HG03575 (cell line): ENCODE results near the gene TSPAN14.
"Not testable (repeated sequence)": the region's sequence is repeated elsewhere in the genome, so short reads cannot be mapped to it uniquely, and the experiment has no call there.

ENCODE experiments used
- ATAC-seq: cut with Tn5 transposase; IDR thresholded peaks from one replicate; pipeline ENCODE4 v1.9.1; 2021; ENCODE audit not compliant: unreplicated experiment, insufficient number of reproducible peaks, low FRiP score; ENCODE audit errors: extremely low read depth

Gene TSPAN14

GRCh38 chr10:80534646-80535045 is 80.5 kb downstream of the TSPAN14 start:
- ATAC-seq, result not testable (repeated sequence)

GRCh38 chr10:80535671-80536360 is 81.7 kb downstream of the TSPAN14 start:
- peak; percentile 57 for ATAC-seq

- ATAC-seq, result no peak
These were observed 82.3 kb downstream of the TSPAN14 start for GRCh38 chr10:80536361-80536835.

- no peak for ATAC-seq
These were observed 83.1 kb downstream of the TSPAN14 start for GRCh38 chr10:80537086-80537735.

GRCh38 chr10:80537736-80538480 is 83.8 kb downstream of the TSPAN14 start, which contains the start of gene SH2D4B:
SH2D4B (plus strand) TSS chr10:80537902; CDS start chr10:80538332, 430 bp downstream.
- no peak for ATAC-seq

- no peak for ATAC-seq
These were observed 84.5 kb downstream of the TSPAN14 start for GRCh38 chr10:80538481-80539185.

- ATAC-seq, result no peak
These were observed 85.4 kb downstream of the TSPAN14 start for GRCh38 chr10:80539421-80540031.

- ATAC-seq, result no peak
These were observed 86.0 kb downstream of the TSPAN14 start for GRCh38 chr10:80540136-80540535.

GRCh38 chr10:80540618-80540980 is 86.5 kb downstream of the TSPAN14 start:
- ATAC-seq, result no peak

GRCh38 chr10:80540981-80541750 is 87.1 kb downstream of the TSPAN14 start:
- peak; percentile 37 for ATAC-seq

GRCh38 chr10:80542053-80542452 is 87.9 kb downstream of the TSPAN14 start:
- no peak for ATAC-seq

GRCh38 chr10:80542652-80543318 is 88.7 kb downstream of the TSPAN14 start:
- no peak for ATAC-seq

GRCh38 chr10:80543319-80543672 is 89.2 kb downstream of the TSPAN14 start:
- ATAC-seq, result not testable (repeated sequence)

GRCh38 chr10:80544316-80544953 is 90.3 kb downstream of the TSPAN14 start:
- no peak for ATAC-seq

- ATAC-seq, result no peak
These were observed 91.3 kb downstream of the TSPAN14 start for GRCh38 chr10:80545258-80545881.

GRCh38 chr10:80552151-80552646 is 98.1 kb downstream of the TSPAN14 start:
- ATAC-seq, result no peak

- ATAC-seq, result no peak
These were observed 99.3 kb downstream of the TSPAN14 start for GRCh38 chr10:80553436-80553835.
